ENCODE data around the gene CUBN.

DNA sequence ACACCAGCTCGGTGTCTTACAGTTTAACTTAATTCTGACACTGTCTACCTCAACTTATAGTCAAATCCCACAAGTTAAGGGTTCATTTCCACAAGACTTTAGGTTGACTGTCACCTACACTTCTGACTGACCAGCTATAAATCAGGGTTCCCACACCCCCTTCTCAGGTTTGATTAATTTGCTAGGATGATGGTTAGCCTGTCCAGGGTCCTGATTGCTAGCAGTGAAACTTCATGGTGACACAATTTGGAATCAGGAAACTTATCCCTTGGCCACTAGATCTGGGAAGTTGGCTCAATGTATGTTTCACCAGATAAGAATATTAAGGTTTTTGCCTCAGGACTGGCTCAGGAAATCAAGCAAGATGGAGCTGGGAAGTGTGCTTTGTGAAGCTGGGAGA, 309.6 kb downstream of the CUBN start:
- TF ChIP-seq, protein P1, sequence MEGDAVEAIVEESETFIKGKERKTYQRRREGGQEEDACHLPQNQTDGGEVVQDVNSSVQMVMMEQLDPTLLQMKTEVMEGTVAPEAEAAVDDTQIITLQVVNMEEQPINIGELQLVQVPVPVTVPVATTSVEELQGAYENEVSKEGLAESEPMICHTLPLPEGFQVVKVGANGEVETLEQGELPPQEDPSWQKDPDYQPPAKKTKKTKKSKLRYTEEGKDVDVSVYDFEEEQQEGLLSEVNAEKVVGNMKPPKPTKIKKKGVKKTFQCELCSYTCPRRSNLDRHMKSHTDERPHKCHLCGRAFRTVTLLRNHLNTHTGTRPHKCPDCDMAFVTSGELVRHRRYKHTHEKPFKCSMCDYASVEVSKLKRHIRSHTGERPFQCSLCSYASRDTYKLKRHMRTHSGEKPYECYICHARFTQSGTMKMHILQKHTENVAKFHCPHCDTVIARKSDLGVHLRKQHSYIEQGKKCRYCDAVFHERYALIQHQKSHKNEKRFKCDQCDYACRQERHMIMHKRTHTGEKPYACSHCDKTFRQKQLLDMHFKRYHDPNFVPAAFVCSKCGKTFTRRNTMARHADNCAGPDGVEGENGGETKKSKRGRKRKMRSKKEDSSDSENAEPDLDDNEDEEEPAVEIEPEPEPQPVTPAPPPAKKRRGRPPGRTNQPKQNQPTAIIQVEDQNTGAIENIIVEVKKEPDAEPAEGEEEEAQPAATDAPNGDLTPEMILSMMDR (IDR thresholded peaks at IDR 0.05): no peak
- TF ChIP-seq POLR2A (IDR thresholded peaks at IDR 0.05): no peak
